Caco-2 (cell line): ENCODE results near the gene KLHL5. TPM values are rescaled to one million over a fixed set of nuclear protein-coding genes. Genes with fewer than 3 reads are reported as not detected.

ENCODE experiments used
- BruUV-seq: library from RNA; stranded (reverse); fragments of 400-500 nt; replicated peaks from 2 replicates; lab custom pipeline; 2021; lab: Mats Ljungman, UMichigan
- CTCF ChIA-PET: fragments of 300-600 bp; sonication (Branson Sonifier 250); formaldehyde crosslinking; loops from one replicate; lab custom pipeline; 2022; ENCODE audit warnings: antibody characterized with exemption; lab: Charles Lee
- POLR2A ChIA-PET: fragments of 300-600 bp; sonication (Branson Sonifier 250); formaldehyde crosslinking; loops from one replicate; lab custom pipeline; 2022; ENCODE audit warnings: antibody characterized with exemption; lab: Charles Lee
- DNase-seq, 2 experiments: peaks; one replicate each; pipeline versions ENCODE4 v3.0.0 to v3.0.0-alpha.2; 2020 to 2022
- H3K27me3 ChIP-seq: replicated peaks from 2 replicates; pipeline ENCODE4 v1.6.0; 2011; ENCODE audit warnings: low read length; ENCODE audit not compliant: control insufficient read depth, insufficient read depth
- H3K36me3 ChIP-seq: 2 replicates; pipeline ENCODE4 v1.5.1; 2011; ENCODE audit warnings: low read length; ENCODE audit not compliant: control insufficient read depth, insufficient read depth
- H3K4me1 ChIP-seq: fragments of 250-450 bp; sonication (Bioruptor Pico); 2 replicates; pipeline ENCODE4 v1.5.1; 2020; ENCODE audit warnings: mild to moderate bottlenecking
- H3K4me3 ChIP-seq: 2 replicates; pipeline ENCODE4 v1.5.1; 2011; ENCODE audit warnings: low read depth, mild to moderate bottlenecking, control low read depth, low read length
- H3K9me3 ChIP-seq: fragments of 250-450 bp; sonication (Bioruptor Pico); 2 replicates; pipeline ENCODE4 v1.5.1; 2020; ENCODE audit warnings: mild to moderate bottlenecking, moderate library complexity
- H3K27ac Mint-ChIP-seq: one replicate; pipeline ENCODE4 v1.8.0; 2022; ENCODE audit warnings: mixed read lengths; ENCODE audit not compliant: unreplicated experiment
- H3K27me3 Mint-ChIP-seq: one replicate; pipeline ENCODE4 v1.8.0; 2022; ENCODE audit warnings: mixed read lengths; ENCODE audit not compliant: insufficient read depth, unreplicated experiment
- H3K36me3 Mint-ChIP-seq: one replicate; pipeline ENCODE4 v1.8.0; 2022; ENCODE audit warnings: mild to moderate bottlenecking, mixed read lengths; ENCODE audit not compliant: insufficient read depth, unreplicated experiment
- H3K4me1 Mint-ChIP-seq: one replicate; pipeline ENCODE4 v1.8.0; 2022; ENCODE audit warnings: low read depth, mixed read lengths; ENCODE audit not compliant: unreplicated experiment
- H3K4me3 Mint-ChIP-seq: one replicate; pipeline ENCODE4 v1.8.0; 2022; ENCODE audit warnings: mild to moderate bottlenecking, moderate library complexity, mixed read lengths; ENCODE audit not compliant: unreplicated experiment
- H3K9me3 Mint-ChIP-seq: one replicate; pipeline ENCODE4 v1.8.0; 2022; ENCODE audit warnings: mixed read lengths; ENCODE audit not compliant: unreplicated experiment
- CTCF ChIP-seq, 2 experiments: fragments of 200-600 bp in 1 of 2; IDR thresholded peaks; 1 replicate in 1 of 2; 2 replicates in 1 of 2; pipeline versions ENCODE4 v1.5.1 to v1.8.0; 2011 to 2022; ENCODE audit warnings: antibody characterized with exemption in 1 of 2, control low read depth in 1 of 2, inconsistent platforms in 1 of 2, low read depth in 1 of 2, low read length in 1 of 2, mild to moderate bottlenecking in 1 of 2, moderate library complexity in 1 of 2; ENCODE audit not compliant: insufficient read depth in 1 of 2, severe bottlenecking in 1 of 2, unreplicated experiment in 1 of 2
- intact Hi-C: fragments of 100-400 bp; cut with micrococcal nuclease; formaldehyde crosslinking; loops from one replicate; pipeline ENCODE4 v1.10.0; 2022; ENCODE audit not compliant: unreplicated experiment
- total RNA-seq: library from RNA; stranded (reverse); gene quantifications from 2 replicates; pipeline ENCODE4 v1.2.3, GENCODE V29; 2022

Gene KLHL5
- total RNA-seq, 1 experiment from 2014 or later: 96.5 TPM

GRCh38 chr4:39118034-39118658, 56.1 kb downstream of the KLHL5 start:
- H3K27ac Mint-ChIP-seq: no peak overlapping the region
- Histone ChIP-seq H3K4me3 (no peak overlapping the region), H3K36me3 (peaks cover 1% of the 10 kb centered on the region; the same call in 1 of the 2 replicates), H3K4me1 (no peaks in the 10 kb centered on the region), H3K9me3 (no peaks in the 10 kb centered on the region), H3K27me3 (no peaks in the 10 kb centered on the region)
- intact Hi-C loops: no loop called here
- no TSS peak for BruUV-seq
- no peaks in the 10 kb centered on the region for H3K9me3 Mint-ChIP-seq
- no peak for DNase-seq
- ChIA-PET POLR2A (no interaction called here), CTCF (no interaction called here)
- H3K27me3 Mint-ChIP-seq: no peaks in the 10 kb centered on the region
- H3K4me1 Mint-ChIP-seq: no peaks in the 10 kb centered on the region
- H3K4me3 Mint-ChIP-seq: no peak overlapping the region
- H3K36me3 Mint-ChIP-seq: peaks cover 39% of the 10 kb centered on the region
- TF ChIP-seq CTCF (IDR thresholded peaks at IDR 0.05; ENCODE audit: insufficient read depth in 1 of 2, low read depth in 1 of 2, low read length in 1 of 2, severe bottlenecking in 1 of 2, unreplicated experiment in 1 of 2): no peak

GRCh38 chr4:39120418-39120817, 58.4 kb downstream of the KLHL5 start:
- Mint-ChIP-seq H3K4me1 (no peaks in the 10 kb centered on the region), H3K27ac (no peak overlapping the region), H3K27me3 (no peaks in the 10 kb centered on the region), H3K9me3 (no peaks in the 10 kb centered on the region), H3K4me3 (no peak overlapping the region), H3K36me3 (peaks cover 23% of the 10 kb centered on the region)
- BruUV-seq: no TSS peak
- no peaks in the 10 kb centered on the region for H3K27me3 ChIP-seq
- H3K4me1 ChIP-seq: no peaks in the 10 kb centered on the region
- ChIA-PET CTCF (no interaction called here), POLR2A (no interaction called here)
- no peak overlapping the region for H3K4me3 ChIP-seq
- intact Hi-C loops: no loop called here
- no peak for DNase-seq
- H3K36me3 ChIP-seq: peaks cover 1% of the 10 kb centered on the region; the same call in 1 of the 2 replicates
- no peak for TF ChIP-seq CTCF (IDR thresholded peaks at IDR 0.05; ENCODE audit: insufficient read depth in 1 of 2, low read depth in 1 of 2, low read length in 1 of 2, severe bottlenecking in 1 of 2, unreplicated experiment in 1 of 2)
- no peaks in the 10 kb centered on the region for H3K9me3 ChIP-seq

GRCh38 chr4:39124885-39125599, 63.0 kb downstream of the KLHL5 start:
- Mint-ChIP-seq H3K36me3 (peaks cover 11% of the 10 kb centered on the region), H3K4me1 (no peaks in the 10 kb centered on the region), H3K27me3 (no peaks in the 10 kb centered on the region), H3K4me3 (no peak overlapping the region), H3K27ac (no peak overlapping the region), H3K9me3 (no peaks in the 10 kb centered on the region)
- Histone ChIP-seq H3K4me3 (no peak overlapping the region), H3K4me1 (no peaks in the 10 kb centered on the region), H3K9me3 (no peaks in the 10 kb centered on the region), H3K27me3 (no peaks in the 10 kb centered on the region), H3K36me3 (no peaks in the 10 kb centered on the region)
- BruUV-seq: no TSS peak
- ChIA-PET POLR2A (no interaction called here), CTCF (no interaction called here)
- intact Hi-C loops: no loop called here
- TF ChIP-seq CTCF (IDR thresholded peaks at IDR 0.05; ENCODE audit: insufficient read depth in 1 of 2, low read depth in 1 of 2, low read length in 1 of 2, severe bottlenecking in 1 of 2, unreplicated experiment in 1 of 2): no peak
- DNase-seq: no peak
